ENCODE data around the gene ZNF324.

DNA sequence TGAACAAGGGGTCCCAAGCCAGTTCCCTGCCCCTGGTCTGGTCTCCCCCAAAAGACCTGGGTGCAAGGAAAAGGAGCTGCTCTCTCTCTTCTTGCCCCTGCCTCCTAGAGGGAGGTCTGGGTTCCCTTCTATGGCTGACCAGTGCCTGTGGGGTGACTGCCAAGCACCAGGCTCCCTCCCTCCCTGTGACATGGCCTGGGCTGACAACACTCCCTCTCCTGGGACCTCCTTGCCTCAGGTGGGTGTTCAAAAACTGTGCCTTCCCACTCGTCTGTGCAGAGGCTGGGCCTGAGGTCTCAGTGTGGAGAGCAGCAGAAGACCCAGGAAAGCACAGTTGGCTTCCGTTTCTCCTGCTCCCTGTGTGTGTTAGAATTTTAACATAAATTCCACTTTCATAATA is 14.0 kb downstream of the ZNF324 start:
- TF ChIP-seq, protein P1, sequence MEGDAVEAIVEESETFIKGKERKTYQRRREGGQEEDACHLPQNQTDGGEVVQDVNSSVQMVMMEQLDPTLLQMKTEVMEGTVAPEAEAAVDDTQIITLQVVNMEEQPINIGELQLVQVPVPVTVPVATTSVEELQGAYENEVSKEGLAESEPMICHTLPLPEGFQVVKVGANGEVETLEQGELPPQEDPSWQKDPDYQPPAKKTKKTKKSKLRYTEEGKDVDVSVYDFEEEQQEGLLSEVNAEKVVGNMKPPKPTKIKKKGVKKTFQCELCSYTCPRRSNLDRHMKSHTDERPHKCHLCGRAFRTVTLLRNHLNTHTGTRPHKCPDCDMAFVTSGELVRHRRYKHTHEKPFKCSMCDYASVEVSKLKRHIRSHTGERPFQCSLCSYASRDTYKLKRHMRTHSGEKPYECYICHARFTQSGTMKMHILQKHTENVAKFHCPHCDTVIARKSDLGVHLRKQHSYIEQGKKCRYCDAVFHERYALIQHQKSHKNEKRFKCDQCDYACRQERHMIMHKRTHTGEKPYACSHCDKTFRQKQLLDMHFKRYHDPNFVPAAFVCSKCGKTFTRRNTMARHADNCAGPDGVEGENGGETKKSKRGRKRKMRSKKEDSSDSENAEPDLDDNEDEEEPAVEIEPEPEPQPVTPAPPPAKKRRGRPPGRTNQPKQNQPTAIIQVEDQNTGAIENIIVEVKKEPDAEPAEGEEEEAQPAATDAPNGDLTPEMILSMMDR (conservative IDR thresholded peaks at IDR 0.05), result no peak
- no peak for TF ChIP-seq ZFX (IDR thresholded peaks at IDR 0.05)
